Panc1 (cell line): ENCODE measurements around the gene CHRNB1.

Experiments
- CTCF ChIP-seq: fragments of 450-650 bp; IDR thresholded peaks from 2 replicates; pipeline ENCODE4 v1.5.1; 2017; ENCODE audit warnings: mild to moderate bottlenecking
- TCF7L2 ChIP-seq: IDR thresholded peaks from 2 replicates; pipeline ENCODE4 v1.6.1; 2011; ENCODE audit warnings: mild to moderate bottlenecking, low read depth, low read length, inconsistent platforms

- no peak for TF ChIP-seq CTCF
- no peak for TF ChIP-seq TCF7L2
Observed at GRCh38 chr17:7408863-7409262, 36.0 kb upstream of the CHRNB1 start.
